DND-41 (cell line): ENCODE results near the gene MMP2.

Source experiments
- ATAC-seq: fragments of 200-7000 bp; cut with Tn5 transposase; 3 replicates; pipeline ENCODE4 v1.9.1; 2021; ENCODE audit warnings: low read depth; ENCODE audit not compliant: insufficient read depth
- DNase-seq: peaks from one replicate; pipeline ENCODE4 v3.0.0-alpha.2; 2020
- H2AFZ ChIP-seq: 2 replicates; pipeline ENCODE4 v1.6.0; 2012; ENCODE audit warnings: low read depth, low read length
- H3K27ac ChIP-seq: 2 replicates; pipeline ENCODE4 v1.5.1; 2012; ENCODE audit warnings: low read length, inconsistent platforms
- H3K27me3 ChIP-seq: fragments of 200-600 bp; sonication (generic); 2 replicates; pipeline ENCODE4 v1.6.0; 2012; ENCODE audit warnings: low read length, mild to moderate bottlenecking, inconsistent platforms; ENCODE audit not compliant: insufficient read depth, poor library complexity
- H3K36me3 ChIP-seq: 2 replicates; pipeline ENCODE4 v1.5.1; 2012; ENCODE audit warnings: low read length, inconsistent platforms; ENCODE audit not compliant: insufficient read depth
- H3K4me1 ChIP-seq: 2 replicates; pipeline ENCODE4 v1.5.1; 2012; ENCODE audit warnings: mild to moderate bottlenecking, low read length; ENCODE audit not compliant: insufficient read depth
- H3K4me2 ChIP-seq: 2 replicates; pipeline ENCODE4 v1.6.0; 2012; ENCODE audit warnings: mild to moderate bottlenecking, moderate library complexity, low read length, inconsistent platforms; ENCODE audit not compliant: insufficient read depth
- H3K4me3 ChIP-seq, 2 experiments: fragments of 200-600 bp in 1 of 2; shearing (Covaris generic) in 1 of 2; 2 replicates each; pipeline ENCODE4 v1.5.1; 2012 to 2016; ENCODE audit warnings: inconsistent platforms in 2 of 2, low read length in 2 of 2, mild to moderate bottlenecking in 2 of 2, low read depth in 1 of 2, moderate library complexity in 1 of 2
- H3K79me2 ChIP-seq: 2 replicates; pipeline ENCODE4 v1.6.0; 2012; ENCODE audit warnings: low read length, inconsistent platforms; ENCODE audit not compliant: insufficient read depth
- H3K9ac ChIP-seq: 2 replicates; pipeline ENCODE4 v1.6.0; 2012; ENCODE audit warnings: low read depth, mild to moderate bottlenecking, inconsistent platforms, low read length, moderate library complexity
- H3K9me3 ChIP-seq: 2 replicates; pipeline ENCODE4 v1.5.1; 2012; ENCODE audit warnings: low read length, moderate library complexity, mild to moderate bottlenecking, inconsistent platforms; ENCODE audit not compliant: insufficient read depth, severe bottlenecking
- H4K20me1 ChIP-seq: 2 replicates; pipeline ENCODE4 v1.6.0; 2012; ENCODE audit warnings: low read length; ENCODE audit not compliant: insufficient read depth
- EZH2 ChIP-seq: IDR thresholded peaks from 3 replicates; pipeline ENCODE4 v1.6.1; 2012; ENCODE audit warnings: borderline replicate concordance, low read depth, mild to moderate bottlenecking, moderate library complexity, low read length, inconsistent platforms; ENCODE audit not compliant: severe bottlenecking
- TF ChIP-seq, protein P1 (sequence below): IDR thresholded peaks from 2 replicates; pipeline ENCODE4 v1.5.1; 2012; ENCODE audit warnings: borderline replicate concordance, low read length, moderate library complexity, mild to moderate bottlenecking; ENCODE audit not compliant: poor library complexity, severe bottlenecking; ENCODE audit errors: extremely low read depth

The MMP2 gene

GRCh38 chr16:55447231-55447630 lies 31.8 kb upstream of the MMP2 start:
- Histone ChIP-seq H3K4me2 (no peak overlapping the region), H2AFZ (no peak overlapping the region), H3K27me3 (no peaks in the 10 kb centered on the region), H3K9ac (no peak overlapping the region), H3K4me3 (no peak overlapping the region), H3K4me1 (no peaks in the 10 kb centered on the region), H3K27ac (no peak overlapping the region), H3K79me2 (no peaks in the 10 kb centered on the region), H4K20me1 (no peaks in the 10 kb centered on the region), H3K36me3 (no peaks in the 10 kb centered on the region), H3K9me3 (no peaks in the 10 kb centered on the region)
- ATAC-seq: no peak
- TF ChIP-seq EZH2: no peak
- TF ChIP-seq, protein P1, sequence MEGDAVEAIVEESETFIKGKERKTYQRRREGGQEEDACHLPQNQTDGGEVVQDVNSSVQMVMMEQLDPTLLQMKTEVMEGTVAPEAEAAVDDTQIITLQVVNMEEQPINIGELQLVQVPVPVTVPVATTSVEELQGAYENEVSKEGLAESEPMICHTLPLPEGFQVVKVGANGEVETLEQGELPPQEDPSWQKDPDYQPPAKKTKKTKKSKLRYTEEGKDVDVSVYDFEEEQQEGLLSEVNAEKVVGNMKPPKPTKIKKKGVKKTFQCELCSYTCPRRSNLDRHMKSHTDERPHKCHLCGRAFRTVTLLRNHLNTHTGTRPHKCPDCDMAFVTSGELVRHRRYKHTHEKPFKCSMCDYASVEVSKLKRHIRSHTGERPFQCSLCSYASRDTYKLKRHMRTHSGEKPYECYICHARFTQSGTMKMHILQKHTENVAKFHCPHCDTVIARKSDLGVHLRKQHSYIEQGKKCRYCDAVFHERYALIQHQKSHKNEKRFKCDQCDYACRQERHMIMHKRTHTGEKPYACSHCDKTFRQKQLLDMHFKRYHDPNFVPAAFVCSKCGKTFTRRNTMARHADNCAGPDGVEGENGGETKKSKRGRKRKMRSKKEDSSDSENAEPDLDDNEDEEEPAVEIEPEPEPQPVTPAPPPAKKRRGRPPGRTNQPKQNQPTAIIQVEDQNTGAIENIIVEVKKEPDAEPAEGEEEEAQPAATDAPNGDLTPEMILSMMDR: no peak
- no peak for DNase-seq

- Histone ChIP-seq H3K79me2 (no peaks in the 10 kb centered on the region), H3K4me2 (no peak overlapping the region), H3K9me3 (no peaks in the 10 kb centered on the region), H2AFZ (no peak overlapping the region), H4K20me1 (no peaks in the 10 kb centered on the region), H3K9ac (no peak overlapping the region), H3K36me3 (no peaks in the 10 kb centered on the region), H3K27ac (no peak overlapping the region), H3K4me3 (no peak overlapping the region), H3K4me1 (no peaks in the 10 kb centered on the region), H3K27me3 (no peaks in the 10 kb centered on the region)
- ATAC-seq (no peak), DNase-seq (no peak)
- TF ChIP-seq, protein P1: no peak
- TF ChIP-seq EZH2: no peak
Measured at GRCh38 chr16:55452996-55453395, 26.0 kb upstream of the MMP2 start.

- ATAC-seq: no peak
- H3K4me2 ChIP-seq: no peak overlapping the region
- H3K36me3 ChIP-seq: no peaks in the 10 kb centered on the region
- DNase-seq: no peak
- H3K9me3 ChIP-seq: no peaks in the 10 kb centered on the region
- H2AFZ ChIP-seq: no peak overlapping the region
- no peaks in the 10 kb centered on the region for H3K27me3 ChIP-seq
- H3K4me3 ChIP-seq: no peak overlapping the region
- TF ChIP-seq EZH2: no peak
- TF ChIP-seq, protein P1: no peak
- H3K27ac ChIP-seq: no peak overlapping the region
- H4K20me1 ChIP-seq: no peaks in the 10 kb centered on the region
- no peak overlapping the region for H3K9ac ChIP-seq
- H3K79me2 ChIP-seq: no peaks in the 10 kb centered on the region
- H3K4me1 ChIP-seq: no peaks in the 10 kb centered on the region
Measured at GRCh38 chr16:55453909-55454308, 25.1 kb upstream of the MMP2 start.

DNA sequence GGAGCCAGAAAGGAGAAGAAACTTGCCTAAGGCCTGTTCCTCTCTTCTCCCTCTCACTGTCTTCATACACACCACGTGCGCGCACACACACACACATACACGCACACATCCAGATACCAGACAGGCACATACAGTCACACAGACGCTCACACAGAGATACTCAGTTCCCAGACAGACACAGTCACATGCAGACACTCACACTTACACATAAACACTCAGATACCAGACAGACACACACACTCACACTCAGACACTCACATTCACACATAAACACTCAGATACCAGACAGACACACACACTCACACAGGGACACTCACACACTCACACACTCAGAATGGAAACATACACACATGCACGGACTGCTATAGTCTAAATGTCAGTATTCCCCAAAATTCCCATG lies 24.1 kb upstream of the MMP2 start:
- H3K4me2 ChIP-seq: no peak overlapping the region
- H3K9ac ChIP-seq: no peak overlapping the region
- no peak overlapping the region for H2AFZ ChIP-seq
- no peak overlapping the region for H3K27ac ChIP-seq
- H3K79me2 ChIP-seq: no peaks in the 10 kb centered on the region
- TF ChIP-seq EZH2: no peak
- TF ChIP-seq, protein P1: no peak
- no peaks in the 10 kb centered on the region for H3K9me3 ChIP-seq
- H3K27me3 ChIP-seq: no peaks in the 10 kb centered on the region
- DNase-seq (no peak), ATAC-seq (no peak)
- no peaks in the 10 kb centered on the region for H3K4me1 ChIP-seq
- no peaks in the 10 kb centered on the region for H3K36me3 ChIP-seq
- H4K20me1 ChIP-seq: no peaks in the 10 kb centered on the region
- H3K4me3 ChIP-seq: no peak overlapping the region
